HG03469 (cell line): ENCODE measurements around the gene DARS2.

ENCODE experiments used
- ATAC-seq: cut with Tn5 transposase; IDR thresholded peaks from one replicate; pipeline ENCODE4 v1.9.1; 2021; ENCODE audit warnings: mild to moderate bottlenecking, moderate library complexity, moderate number of reproducible peaks; ENCODE audit not compliant: unreplicated experiment

DARS2 gene

GRCh38 chr1:173884701-173885100, 60.2 kb downstream of the DARS2 start:
- no peak for ATAC-seq

GRCh38 chr1:173886746-173887611, 62.5 kb downstream of the DARS2 start:
- no peak for ATAC-seq

- no peak for ATAC-seq
These were observed 63.2 kb downstream of the DARS2 start for GRCh38 chr1:173887627-173888026.

- no peak for ATAC-seq
These were observed 64.3 kb downstream of the DARS2 start for GRCh38 chr1:173888749-173889148.

DNA sequence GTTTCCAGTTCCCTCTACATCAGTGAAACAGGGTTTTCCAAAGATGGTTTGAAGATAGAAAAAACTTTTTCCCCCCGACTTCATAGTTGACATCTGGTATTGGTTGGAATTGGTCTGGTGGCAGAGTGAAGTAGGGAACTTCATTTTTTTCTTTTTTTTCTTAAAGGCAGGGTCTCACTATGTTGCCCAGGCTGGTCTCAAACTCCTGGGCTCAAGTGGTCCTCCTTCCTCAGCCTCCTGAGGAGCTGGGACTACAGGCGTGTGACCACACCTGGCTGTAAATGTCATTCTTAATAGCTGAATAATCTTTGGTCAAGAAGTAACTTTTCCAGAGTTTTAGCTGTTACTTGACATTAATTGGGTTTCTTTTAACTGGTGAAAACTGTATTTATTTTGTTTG, 65.4 kb downstream of the DARS2 start:
- ATAC-seq: no peak

DNA sequence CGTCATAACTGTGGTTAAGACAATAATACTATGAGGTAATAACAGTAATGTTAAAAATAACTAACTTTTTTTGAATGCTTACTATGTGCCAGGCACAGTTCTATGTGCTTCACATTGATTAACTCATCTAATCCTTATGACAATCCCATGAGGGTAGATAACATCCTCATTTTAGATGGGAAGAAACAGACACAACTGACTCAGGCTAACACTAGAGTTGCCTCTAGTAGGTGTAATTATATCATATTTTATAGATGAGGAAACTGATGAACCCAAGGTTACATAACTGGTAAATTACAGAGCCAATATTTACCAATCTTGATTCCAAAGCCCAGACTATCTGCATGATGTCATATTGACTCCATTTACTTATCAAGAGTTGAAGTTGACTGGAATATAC, 69.1 kb downstream of the DARS2 start:
- no peak for ATAC-seq

DNA sequence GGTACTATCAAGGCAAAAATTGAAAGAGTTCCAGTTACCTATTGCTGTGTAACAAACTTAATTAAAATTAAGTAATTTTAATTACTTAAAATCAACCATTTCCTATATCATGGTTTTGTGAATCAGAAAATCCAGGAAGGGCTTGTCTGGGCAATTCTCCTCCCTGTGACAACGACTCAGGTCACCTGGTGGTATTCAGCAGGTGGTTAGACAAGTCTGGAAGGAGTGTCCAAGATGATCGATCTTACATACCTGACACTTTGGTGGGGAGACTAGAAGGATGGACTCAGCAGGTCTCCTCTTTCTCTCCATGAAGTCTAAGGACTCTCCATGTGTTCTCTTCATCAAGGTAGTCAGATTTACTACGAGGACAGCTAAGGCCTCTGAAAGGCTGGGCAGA, 69.7 kb downstream of the DARS2 start:
- no peak for ATAC-seq

DNA sequence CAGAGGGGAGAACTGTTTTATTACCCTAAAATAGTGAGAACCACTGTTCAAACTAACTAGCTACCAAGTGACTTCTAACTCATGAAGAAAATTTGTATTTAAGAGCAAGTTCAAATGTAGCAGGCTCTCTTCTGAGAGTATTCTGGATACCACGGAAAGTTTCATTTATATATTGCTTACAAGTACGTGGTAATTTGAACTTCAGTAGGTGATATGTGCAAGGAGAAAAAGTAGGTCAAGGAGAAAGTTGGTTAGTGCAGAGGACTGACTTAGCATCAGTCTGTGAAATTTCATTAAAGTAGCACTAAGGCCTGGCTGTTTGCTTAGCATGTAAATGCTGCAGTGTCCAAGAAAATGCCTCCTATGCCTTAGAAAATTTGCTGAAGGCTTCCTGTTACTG, 76.0 kb downstream of the DARS2 start:
- ATAC-seq: no peak

DNA sequence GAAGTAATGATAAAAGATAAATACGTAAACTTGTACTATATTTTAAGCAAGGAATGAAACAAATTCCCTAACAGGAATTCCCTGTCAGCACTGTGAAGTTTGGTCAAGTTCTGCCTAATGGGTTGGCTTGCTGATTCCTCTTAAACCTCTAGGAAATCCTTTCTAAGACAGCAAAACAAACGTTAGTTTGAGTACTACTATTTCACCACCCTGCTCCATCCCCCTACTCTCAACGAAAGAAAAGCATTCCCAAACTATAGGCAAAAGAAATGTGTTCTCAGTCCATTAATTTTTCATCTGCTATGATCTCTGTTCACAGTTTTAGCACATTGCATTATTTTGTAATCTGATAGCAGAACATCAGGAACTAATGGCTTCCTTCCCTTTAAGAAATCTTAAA, 76.5 kb downstream of the DARS2 start:
- no peak for ATAC-seq

GRCh38 chr1:173903827-173904531, 79.5 kb downstream of the DARS2 start:
- no peak for ATAC-seq
